Activated naive CD8-positive, alpha-beta T cell treated with anti-CD3 and anti-CD28 coated beads, Interleukin-2, amount 50 U/mL, for 24 hours (primary cell): ENCODE measurements around the gene ABHD17A.
A peak's percentile ranks its signal among the peaks of the same experiment; 100 is the strongest.
"Not testable (repeated sequence)": the region's sequence is repeated elsewhere in the genome, so short reads cannot be mapped to it uniquely, and the experiment has no call there.

Experiments used
- ATAC-seq: fragments of 150-1000 bp; cut with Tn5 transposase; one replicate; pipeline ENCODE4 v1.10.0; 2021
- DNase-seq: peaks from one replicate; pipeline ENCODE4 v3.0.0; 2021
- H3K27ac Mint-ChIP-seq: one replicate; pipeline ENCODE4 v1.8.0; 2021; ENCODE audit warnings: mild to moderate bottlenecking, mixed read lengths
- H3K27me3 Mint-ChIP-seq: one replicate; pipeline ENCODE4 v1.8.0; 2021; ENCODE audit warnings: mixed read lengths
- H3K36me3 Mint-ChIP-seq: one replicate; pipeline ENCODE4 v1.8.0; 2021; ENCODE audit warnings: low read depth, mixed read lengths
- H3K4me1 Mint-ChIP-seq: one replicate; pipeline ENCODE4 v1.8.0; 2021; ENCODE audit warnings: mixed read lengths
- H3K4me3 Mint-ChIP-seq: one replicate; pipeline ENCODE4 v1.8.0; 2021; ENCODE audit warnings: mild to moderate bottlenecking, moderate library complexity, mixed read lengths
- H3K9me3 Mint-ChIP-seq: one replicate; pipeline ENCODE4 v1.8.0; 2021; ENCODE audit warnings: mixed read lengths

The ABHD17A gene

GRCh38 chr19:1880611-1881392, 4.5 kb downstream of the ABHD17A start:
- Mint-ChIP-seq H3K4me3 (peak overlapping the region; percentile 51), H3K9me3 (no peaks in the 10 kb centered on the region), H3K4me1 (peaks cover 36% of the 10 kb centered on the region), H3K27ac (no peak overlapping the region), H3K27me3 (no peaks in the 10 kb centered on the region), H3K36me3 (peaks cover 3% of the 10 kb centered on the region)
- DNase-seq (no peak), ATAC-seq (no peak)

GRCh38 chr19:1879982-1880381, 5.3 kb downstream of the ABHD17A start:
- ATAC-seq, H3K27ac Mint-ChIP-seq, H3K36me3 Mint-ChIP-seq, H3K27me3 Mint-ChIP-seq, DNase-seq, H3K4me3 Mint-ChIP-seq, H3K9me3 Mint-ChIP-seq: not testable (repeated sequence)
- H3K4me1 Mint-ChIP-seq = peaks cover 35% of the 10 kb centered on the region

GRCh38 chr19:1878583-1878982, 6.7 kb downstream of the ABHD17A start:
- H3K4me3 Mint-ChIP-seq, H3K27ac Mint-ChIP-seq, H3K9me3 Mint-ChIP-seq, ATAC-seq, DNase-seq, H3K27me3 Mint-ChIP-seq: not testable (repeated sequence)
- H3K4me1 Mint-ChIP-seq = peaks cover 39% of the 10 kb centered on the region
- peaks cover 14% of the 10 kb centered on the region for H3K36me3 Mint-ChIP-seq

- H3K36me3 Mint-ChIP-seq = peaks cover 14% of the 10 kb centered on the region
- DNase-seq, H3K4me3 Mint-ChIP-seq, ATAC-seq, H3K27ac Mint-ChIP-seq, H3K27me3 Mint-ChIP-seq, H3K9me3 Mint-ChIP-seq: not testable (repeated sequence)
- H3K4me1 Mint-ChIP-seq = peaks cover 28% of the 10 kb centered on the region
Measured at GRCh38 chr19:1877280-1877660, 8.0 kb downstream of the ABHD17A start.

GRCh38 chr19:1876496-1877279, 8.6 kb downstream of the ABHD17A start:
- peaks cover 14% of the 10 kb centered on the region for H3K36me3 Mint-ChIP-seq
- peak overlapping the region; percentile 98 for H3K4me3 Mint-ChIP-seq
- peaks cover 24% of the 10 kb centered on the region for H3K4me1 Mint-ChIP-seq
- not testable (repeated sequence) for H3K27me3 Mint-ChIP-seq, DNase-seq, H3K9me3 Mint-ChIP-seq
- ATAC-seq = peak; percentile 14
- peak overlapping the region; percentile 95 for H3K27ac Mint-ChIP-seq

GRCh38 chr19:1875646-1876495, 9.4 kb downstream of the ABHD17A start:
- peaks cover 14% of the 10 kb centered on the region for H3K36me3 Mint-ChIP-seq
- peak overlapping the region; percentile 98 for H3K4me3 Mint-ChIP-seq
- DNase-seq = peak; percentile 92

GRCh38 chr19:1875265-1875645, 10.0 kb downstream of the ABHD17A start:
- H3K9me3 Mint-ChIP-seq, H3K27me3 Mint-ChIP-seq, ATAC-seq, DNase-seq: not testable (repeated sequence)
- Mint-ChIP-seq H3K4me1 (peaks cover 24% of the 10 kb centered on the region), H3K27ac (peak overlapping the region; percentile 95), H3K36me3 (peaks cover 16% of the 10 kb centered on the region), H3K4me3 (peak overlapping the region; percentile 98)

More at GRCh38 chr19:1875646-1876495, 9.4 kb downstream of the ABHD17A start:
- peak; percentile 93 for ATAC-seq
- peaks cover 24% of the 10 kb centered on the region for H3K4me1 Mint-ChIP-seq
- H3K27me3 Mint-ChIP-seq = no peaks in the 10 kb centered on the region
- peak overlapping the region; percentile 95 for H3K27ac Mint-ChIP-seq
- H3K9me3 Mint-ChIP-seq = no peaks in the 10 kb centered on the region

GRCh38 chr19:1874554-1875185, 10.6 kb downstream of the ABHD17A start:
- H3K9me3 Mint-ChIP-seq = no peaks in the 10 kb centered on the region
- H3K4me3 Mint-ChIP-seq = peak overlapping the region; percentile 98
- ATAC-seq = no peak
- peaks cover 20% of the 10 kb centered on the region for H3K4me1 Mint-ChIP-seq
- peaks cover 16% of the 10 kb centered on the region for H3K36me3 Mint-ChIP-seq
- H3K27me3 Mint-ChIP-seq = no peaks in the 10 kb centered on the region
- DNase-seq = no peak
- H3K27ac Mint-ChIP-seq = peak overlapping the region; percentile 95

- Mint-ChIP-seq H3K9me3 (no peaks in the 10 kb centered on the region), H3K36me3 (peaks cover 16% of the 10 kb centered on the region), H3K27me3 (no peaks in the 10 kb centered on the region), H3K4me1 (peaks cover 23% of the 10 kb centered on the region), H3K4me3 (peak overlapping the region; percentile 98), H3K27ac (peak overlapping the region; percentile 95)
- no peak for DNase-seq
- no peak for ATAC-seq
Measured at GRCh38 chr19:1873524-1874473, 11.5 kb downstream of the ABHD17A start.

- no peak overlapping the region for H3K27ac Mint-ChIP-seq
- H3K4me3 Mint-ChIP-seq = no peak overlapping the region
- H3K36me3 Mint-ChIP-seq = peaks cover 16% of the 10 kb centered on the region
- DNase-seq (no peak), ATAC-seq (no peak)
- H3K9me3 Mint-ChIP-seq = no peaks in the 10 kb centered on the region
- peaks cover 23% of the 10 kb centered on the region for H3K4me1 Mint-ChIP-seq
- H3K27me3 Mint-ChIP-seq = no peaks in the 10 kb centered on the region
Measured at GRCh38 chr19:1872807-1873523, 12.3 kb downstream of the ABHD17A start.

- ATAC-seq (no peak), DNase-seq (no peak)
- H3K36me3 Mint-ChIP-seq = peaks cover 16% of the 10 kb centered on the region
- no peaks in the 10 kb centered on the region for H3K27me3 Mint-ChIP-seq
- H3K27ac Mint-ChIP-seq = no peak overlapping the region
- peaks cover 26% of the 10 kb centered on the region for H3K4me1 Mint-ChIP-seq
- H3K4me3 Mint-ChIP-seq = no peak overlapping the region
- no peaks in the 10 kb centered on the region for H3K9me3 Mint-ChIP-seq
Measured at GRCh38 chr19:1871630-1872029, 13.7 kb downstream of the ABHD17A start.

- H3K27me3 Mint-ChIP-seq = no peaks in the 10 kb centered on the region
- no peaks in the 10 kb centered on the region for H3K9me3 Mint-ChIP-seq
- peaks cover 24% of the 10 kb centered on the region for H3K4me1 Mint-ChIP-seq
- no peak overlapping the region for H3K27ac Mint-ChIP-seq
- peaks cover 16% of the 10 kb centered on the region for H3K36me3 Mint-ChIP-seq
- no peak overlapping the region for H3K4me3 Mint-ChIP-seq
- ATAC-seq = no peak
- no peak for DNase-seq
Measured at GRCh38 chr19:1871140-1871597, 14.1 kb downstream of the ABHD17A start.

GRCh38 chr19:1868971-1869370, 16.3 kb downstream of the ABHD17A start:
- Mint-ChIP-seq H3K9me3 (no peaks in the 10 kb centered on the region), H3K4me3 (no peak overlapping the region), H3K27ac (no peak overlapping the region), H3K4me1 (peaks cover 20% of the 10 kb centered on the region), H3K36me3 (peaks cover 4% of the 10 kb centered on the region), H3K27me3 (no peaks in the 10 kb centered on the region)
- DNase-seq (no peak), ATAC-seq (no peak)
